HEK293 (cell line): ENCODE measurements around the gene RAB1B.

ENCODE experiments used
- KLF16 ChIP-seq: fragments of 450-650 bp; formaldehyde crosslinking; IDR thresholded peaks from 2 replicates; pipeline ENCODE4 v1.5.1; 2017; ENCODE audit warnings: missing biosample characterization, missing genetic modification characterization
- KLF9 ChIP-seq: fragments of 450-650 bp; formaldehyde crosslinking; IDR thresholded peaks from 2 replicates; pipeline ENCODE4 v1.5.1; 2016; ENCODE audit warnings: missing biosample characterization, missing genetic modification characterization, low read depth
- SP2 ChIP-seq: fragments of 450-650 bp; formaldehyde crosslinking; IDR thresholded peaks from 2 replicates; pipeline ENCODE4 v1.5.1; 2016; ENCODE audit warnings: missing biosample characterization, missing genetic modification characterization
- ZBTB17 ChIP-seq: fragments of 450-650 bp; formaldehyde crosslinking; IDR thresholded peaks from 2 replicates; pipeline ENCODE4 v1.5.1; 2016; ENCODE audit warnings: missing biosample characterization, missing genetic modification characterization
- ZFP69B ChIP-seq: fragments of 450-650 bp; formaldehyde crosslinking; IDR thresholded peaks from 2 replicates; pipeline ENCODE4 v1.5.1; 2016; ENCODE audit warnings: missing biosample characterization, missing genetic modification characterization
- ZNF23 ChIP-seq: fragments of 450-650 bp; formaldehyde crosslinking; IDR thresholded peaks from 2 replicates; pipeline ENCODE4 v1.5.1; 2016; ENCODE audit warnings: missing biosample characterization, missing genetic modification characterization, borderline replicate concordance
- ZNF266 ChIP-seq: fragments of 450-650 bp; formaldehyde crosslinking; IDR thresholded peaks from 2 replicates; pipeline ENCODE4 v1.5.1; 2016; ENCODE audit warnings: missing biosample characterization, missing genetic modification characterization, low read depth
- ZNF423 ChIP-seq: fragments of 450-650 bp; formaldehyde crosslinking; IDR thresholded peaks from 2 replicates; pipeline ENCODE4 v1.5.1; 2016; ENCODE audit warnings: missing biosample characterization, missing genetic modification characterization
- ZNF501 ChIP-seq: fragments of 450-650 bp; formaldehyde crosslinking; IDR thresholded peaks from 2 replicates; pipeline ENCODE4 v1.5.1; 2016; ENCODE audit warnings: missing biosample characterization, missing genetic modification characterization
- ZNF510 ChIP-seq: fragments of 450-650 bp; formaldehyde crosslinking; IDR thresholded peaks from 2 replicates; pipeline ENCODE4 v1.5.1; 2018; ENCODE audit warnings: mild to moderate bottlenecking, missing genetic modification characterization, missing biosample characterization; ENCODE audit not compliant: insufficient replicate concordance
- ZNF596 ChIP-seq: fragments of 450-650 bp; IDR thresholded peaks from 2 replicates; pipeline ENCODE4 v1.5.0; 2018; ENCODE audit warnings: missing biosample characterization, mild to moderate bottlenecking, missing genetic modification characterization, moderate library complexity
- ZNF610 ChIP-seq: fragments of 450-650 bp; formaldehyde crosslinking; IDR thresholded peaks from 2 replicates; pipeline ENCODE4 v1.5.1; 2016; ENCODE audit warnings: missing biosample characterization, missing genetic modification characterization, borderline replicate concordance
- ZNF658 ChIP-seq: fragments of 450-650 bp; formaldehyde crosslinking; IDR thresholded peaks from 2 replicates; pipeline ENCODE4; 2016; ENCODE audit warnings: missing biosample characterization, missing genetic modification characterization
- TF ChIP-seq, protein P1 (sequence below): fragments of 450-650 bp; formaldehyde crosslinking; IDR thresholded peaks from 2 replicates; pipeline ENCODE4 v1.5.1; 2016; ENCODE audit warnings: missing biosample characterization, missing genetic modification characterization
- TF ChIP-seq, protein P2 (sequence below): fragments of 450-650 bp; formaldehyde crosslinking; IDR thresholded peaks from 2 replicates; pipeline ENCODE4 v1.5.1; 2016; ENCODE audit warnings: missing biosample characterization, missing genetic modification characterization
- TF ChIP-seq, protein P3 (sequence below): fragments of 450-650 bp; formaldehyde crosslinking; IDR thresholded peaks from 2 replicates; pipeline ENCODE4 v1.5.1; 2016; ENCODE audit warnings: missing biosample characterization, missing genetic modification characterization
- TF ChIP-seq, protein P4 (sequence below): fragments of 450-650 bp; formaldehyde crosslinking; conservative IDR thresholded peaks from 2 replicates; pipeline ENCODE4 v1.5.1; 2016; ENCODE audit warnings: low read depth, missing biosample characterization, missing genetic modification characterization
- TF ChIP-seq, protein P5 (sequence below): fragments of 450-650 bp; formaldehyde crosslinking; optimal IDR thresholded peaks from 2 replicates; pipeline ENCODE3; 2016; ENCODE audit warnings: missing biosample characterization, mild to moderate bottlenecking, missing genetic modification characterization
- TF ChIP-seq, protein P6 (sequence below): fragments of 450-650 bp; formaldehyde crosslinking; IDR thresholded peaks from 2 replicates; pipeline ENCODE4 v1.5.1; 2017; ENCODE audit warnings: missing biosample characterization, missing genetic modification characterization
- TF ChIP-seq, protein P7 (sequence below): fragments of 450-650 bp; formaldehyde crosslinking; IDR thresholded peaks from 2 replicates; pipeline ENCODE4 v1.5.1; 2016; ENCODE audit warnings: missing biosample characterization, missing genetic modification characterization
- TF ChIP-seq, protein P8 (sequence below): fragments of 450-650 bp; formaldehyde crosslinking; IDR thresholded peaks from 2 replicates; pipeline ENCODE4 v1.5.1; 2016; ENCODE audit warnings: missing biosample characterization, missing genetic modification characterization

The RAB1B gene

DNA sequence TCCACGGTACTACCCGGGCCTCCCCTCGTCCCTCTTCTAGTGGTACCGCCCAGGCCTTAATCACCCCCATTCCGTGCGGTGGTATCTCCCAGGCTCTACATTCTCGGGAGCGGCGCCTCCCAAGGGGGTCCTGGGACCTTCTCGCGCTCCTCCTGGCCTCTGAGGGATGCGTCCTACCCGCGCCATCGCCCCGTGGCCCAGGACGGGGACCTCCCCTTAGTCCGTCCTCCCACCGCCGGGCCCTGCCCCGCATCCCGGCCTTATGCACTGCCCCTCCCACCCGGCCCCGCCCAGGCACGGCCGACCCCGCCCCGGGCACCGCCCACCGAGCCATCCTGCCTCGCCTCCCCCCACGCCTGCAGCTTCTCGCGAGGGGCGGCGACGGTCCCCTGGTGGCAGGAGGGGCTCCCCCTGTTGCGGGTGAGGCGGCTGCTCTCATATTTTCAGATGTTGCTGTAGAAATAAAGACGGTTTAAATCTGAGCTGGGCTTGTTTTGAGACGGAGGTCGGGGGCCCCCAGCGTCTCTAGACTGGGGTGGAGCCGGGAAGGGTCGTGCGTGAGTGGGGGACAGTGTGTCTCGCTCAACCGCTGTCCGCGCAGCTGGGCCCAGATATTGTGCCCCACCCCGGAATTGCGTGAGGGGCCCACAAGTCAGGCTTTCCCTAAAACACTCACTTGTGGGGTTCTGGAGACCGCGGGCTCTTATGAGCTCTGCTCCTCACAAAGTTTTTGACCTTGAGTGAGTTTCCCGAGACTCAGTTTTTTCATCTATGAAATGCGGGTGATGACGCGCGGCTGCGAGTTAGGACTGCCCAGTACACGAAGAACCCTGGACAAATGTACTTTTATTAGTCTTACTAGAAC, 828 bp upstream of the RAB1B start (continued):
- TF ChIP-seq, protein P1, sequence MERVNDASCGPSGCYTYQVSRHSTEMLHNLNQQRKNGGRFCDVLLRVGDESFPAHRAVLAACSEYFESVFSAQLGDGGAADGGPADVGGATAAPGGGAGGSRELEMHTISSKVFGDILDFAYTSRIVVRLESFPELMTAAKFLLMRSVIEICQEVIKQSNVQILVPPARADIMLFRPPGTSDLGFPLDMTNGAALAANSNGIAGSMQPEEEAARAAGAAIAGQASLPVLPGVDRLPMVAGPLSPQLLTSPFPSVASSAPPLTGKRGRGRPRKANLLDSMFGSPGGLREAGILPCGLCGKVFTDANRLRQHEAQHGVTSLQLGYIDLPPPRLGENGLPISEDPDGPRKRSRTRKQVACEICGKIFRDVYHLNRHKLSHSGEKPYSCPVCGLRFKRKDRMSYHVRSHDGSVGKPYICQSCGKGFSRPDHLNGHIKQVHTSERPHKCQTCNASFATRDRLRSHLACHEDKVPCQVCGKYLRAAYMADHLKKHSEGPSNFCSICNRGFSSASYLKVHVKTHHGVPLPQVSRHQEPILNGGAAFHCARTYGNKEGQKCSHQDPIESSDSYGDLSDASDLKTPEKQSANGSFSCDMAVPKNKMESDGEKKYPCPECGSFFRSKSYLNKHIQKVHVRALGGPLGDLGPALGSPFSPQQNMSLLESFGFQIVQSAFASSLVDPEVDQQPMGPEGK (tag by site-specific recombination), result peak; percentile 83
- TF ChIP-seq ZNF501 (tag by site-specific recombination) (no peak), ZNF658 (tag by site-specific recombination) (no peak), ZFP69B (tag by site-specific recombination) (peak; percentile 67; the same call in 1 of the 2 replicates), ZNF423 (tag by site-specific recombination) (no peak), ZBTB17 (tag by site-specific recombination) (peak; percentile 35; the same call in 1 of the 2 replicates), ZNF266 (tag by site-specific recombination) (no peak), ZNF510 (tag by site-specific recombination) (no peak), ZNF596 (tag by site-specific recombination) (no peak), KLF16 (tag by site-specific recombination) (0 out of 2 replicates have a peak, but pooled peaks have one; percentile 31), SP2 (tag by site-specific recombination) (peak; percentile 79), ZNF610 (tag by site-specific recombination) (no peak), KLF9 (tag by site-specific recombination) (peak; percentile 93), ZNF23 (tag by site-specific recombination) (no peak)
- TF ChIP-seq, protein P2, sequence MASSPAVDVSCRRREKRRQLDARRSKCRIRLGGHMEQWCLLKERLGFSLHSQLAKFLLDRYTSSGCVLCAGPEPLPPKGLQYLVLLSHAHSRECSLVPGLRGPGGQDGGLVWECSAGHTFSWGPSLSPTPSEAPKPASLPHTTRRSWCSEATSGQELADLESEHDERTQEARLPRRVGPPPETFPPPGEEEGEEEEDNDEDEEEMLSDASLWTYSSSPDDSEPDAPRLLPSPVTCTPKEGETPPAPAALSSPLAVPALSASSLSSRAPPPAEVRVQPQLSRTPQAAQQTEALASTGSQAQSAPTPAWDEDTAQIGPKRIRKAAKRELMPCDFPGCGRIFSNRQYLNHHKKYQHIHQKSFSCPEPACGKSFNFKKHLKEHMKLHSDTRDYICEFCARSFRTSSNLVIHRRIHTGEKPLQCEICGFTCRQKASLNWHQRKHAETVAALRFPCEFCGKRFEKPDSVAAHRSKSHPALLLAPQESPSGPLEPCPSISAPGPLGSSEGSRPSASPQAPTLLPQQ (tag by site-specific recombination), result peak; percentile 82
- TF ChIP-seq, protein P3, sequence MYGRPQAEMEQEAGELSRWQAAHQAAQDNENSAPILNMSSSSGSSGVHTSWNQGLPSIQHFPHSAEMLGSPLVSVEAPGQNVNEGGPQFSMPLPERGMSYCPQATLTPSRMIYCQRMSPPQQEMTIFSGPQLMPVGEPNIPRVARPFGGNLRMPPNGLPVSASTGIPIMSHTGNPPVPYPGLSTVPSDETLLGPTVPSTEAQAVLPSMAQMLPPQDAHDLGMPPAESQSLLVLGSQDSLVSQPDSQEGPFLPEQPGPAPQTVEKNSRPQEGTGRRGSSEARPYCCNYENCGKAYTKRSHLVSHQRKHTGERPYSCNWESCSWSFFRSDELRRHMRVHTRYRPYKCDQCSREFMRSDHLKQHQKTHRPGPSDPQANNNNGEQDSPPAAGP, result peak; percentile 41; the same call in 1 of the 2 replicates
- TF ChIP-seq, protein P4, sequence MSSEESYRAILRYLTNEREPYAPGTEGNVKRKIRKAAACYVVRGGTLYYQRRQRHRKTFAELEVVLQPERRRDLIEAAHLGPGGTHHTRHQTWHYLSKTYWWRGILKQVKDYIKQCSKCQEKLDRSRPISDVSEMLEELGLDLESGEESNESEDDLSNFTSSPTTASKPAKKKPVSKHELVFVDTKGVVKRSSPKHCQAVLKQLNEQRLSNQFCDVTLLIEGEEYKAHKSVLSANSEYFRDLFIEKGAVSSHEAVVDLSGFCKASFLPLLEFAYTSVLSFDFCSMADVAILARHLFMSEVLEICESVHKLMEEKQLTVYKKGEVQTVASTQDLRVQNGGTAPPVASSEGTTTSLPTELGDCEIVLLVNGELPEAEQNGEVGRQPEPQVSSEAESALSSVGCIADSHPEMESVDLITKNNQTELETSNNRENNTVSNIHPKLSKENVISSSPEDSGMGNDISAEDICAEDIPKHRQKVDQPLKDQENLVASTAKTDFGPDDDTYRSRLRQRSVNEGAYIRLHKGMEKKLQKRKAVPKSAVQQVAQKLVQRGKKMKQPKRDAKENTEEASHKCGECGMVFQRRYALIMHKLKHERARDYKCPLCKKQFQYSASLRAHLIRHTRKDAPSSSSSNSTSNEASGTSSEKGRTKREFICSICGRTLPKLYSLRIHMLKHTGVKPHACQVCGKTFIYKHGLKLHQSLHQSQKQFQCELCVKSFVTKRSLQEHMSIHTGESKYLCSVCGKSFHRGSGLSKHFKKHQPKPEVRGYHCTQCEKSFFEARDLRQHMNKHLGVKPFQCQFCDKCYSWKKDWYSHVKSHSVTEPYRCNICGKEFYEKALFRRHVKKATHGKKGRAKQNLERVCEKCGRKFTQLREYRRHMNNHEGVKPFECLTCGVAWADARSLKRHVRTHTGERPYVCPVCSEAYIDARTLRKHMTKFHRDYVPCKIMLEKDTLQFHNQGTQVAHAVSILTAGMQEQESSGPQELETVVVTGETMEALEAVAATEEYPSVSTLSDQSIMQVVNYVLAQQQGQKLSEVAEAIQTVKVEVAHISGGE, result 0 out of 2 replicates have a peak, but pooled peaks have one; percentile 32
- TF ChIP-seq, protein P5, sequence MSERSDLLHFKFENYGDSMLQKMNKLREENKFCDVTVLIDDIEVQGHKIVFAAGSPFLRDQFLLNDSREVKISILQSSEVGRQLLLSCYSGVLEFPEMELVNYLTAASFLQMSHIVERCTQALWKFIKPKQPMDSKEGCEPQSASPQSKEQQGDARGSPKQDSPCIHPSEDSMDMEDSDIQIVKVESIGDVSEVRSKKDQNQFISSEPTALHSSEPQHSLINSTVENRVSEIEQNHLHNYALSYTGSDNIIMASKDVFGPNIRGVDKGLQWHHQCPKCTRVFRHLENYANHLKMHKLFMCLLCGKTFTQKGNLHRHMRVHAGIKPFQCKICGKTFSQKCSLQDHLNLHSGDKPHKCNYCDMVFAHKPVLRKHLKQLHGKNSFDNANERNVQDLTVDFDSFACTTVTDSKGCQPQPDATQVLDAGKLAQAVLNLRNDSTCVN (tag by site-specific recombination), result peak; percentile 25
- TF ChIP-seq, protein P6, sequence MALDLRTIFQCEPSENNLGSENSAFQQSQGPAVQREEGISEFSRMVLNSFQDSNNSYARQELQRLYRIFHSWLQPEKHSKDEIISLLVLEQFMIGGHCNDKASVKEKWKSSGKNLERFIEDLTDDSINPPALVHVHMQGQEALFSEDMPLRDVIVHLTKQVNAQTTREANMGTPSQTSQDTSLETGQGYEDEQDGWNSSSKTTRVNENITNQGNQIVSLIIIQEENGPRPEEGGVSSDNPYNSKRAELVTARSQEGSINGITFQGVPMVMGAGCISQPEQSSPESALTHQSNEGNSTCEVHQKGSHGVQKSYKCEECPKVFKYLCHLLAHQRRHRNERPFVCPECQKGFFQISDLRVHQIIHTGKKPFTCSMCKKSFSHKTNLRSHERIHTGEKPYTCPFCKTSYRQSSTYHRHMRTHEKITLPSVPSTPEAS (tag by site-specific recombination), result no peak
- TF ChIP-seq, protein P7, sequence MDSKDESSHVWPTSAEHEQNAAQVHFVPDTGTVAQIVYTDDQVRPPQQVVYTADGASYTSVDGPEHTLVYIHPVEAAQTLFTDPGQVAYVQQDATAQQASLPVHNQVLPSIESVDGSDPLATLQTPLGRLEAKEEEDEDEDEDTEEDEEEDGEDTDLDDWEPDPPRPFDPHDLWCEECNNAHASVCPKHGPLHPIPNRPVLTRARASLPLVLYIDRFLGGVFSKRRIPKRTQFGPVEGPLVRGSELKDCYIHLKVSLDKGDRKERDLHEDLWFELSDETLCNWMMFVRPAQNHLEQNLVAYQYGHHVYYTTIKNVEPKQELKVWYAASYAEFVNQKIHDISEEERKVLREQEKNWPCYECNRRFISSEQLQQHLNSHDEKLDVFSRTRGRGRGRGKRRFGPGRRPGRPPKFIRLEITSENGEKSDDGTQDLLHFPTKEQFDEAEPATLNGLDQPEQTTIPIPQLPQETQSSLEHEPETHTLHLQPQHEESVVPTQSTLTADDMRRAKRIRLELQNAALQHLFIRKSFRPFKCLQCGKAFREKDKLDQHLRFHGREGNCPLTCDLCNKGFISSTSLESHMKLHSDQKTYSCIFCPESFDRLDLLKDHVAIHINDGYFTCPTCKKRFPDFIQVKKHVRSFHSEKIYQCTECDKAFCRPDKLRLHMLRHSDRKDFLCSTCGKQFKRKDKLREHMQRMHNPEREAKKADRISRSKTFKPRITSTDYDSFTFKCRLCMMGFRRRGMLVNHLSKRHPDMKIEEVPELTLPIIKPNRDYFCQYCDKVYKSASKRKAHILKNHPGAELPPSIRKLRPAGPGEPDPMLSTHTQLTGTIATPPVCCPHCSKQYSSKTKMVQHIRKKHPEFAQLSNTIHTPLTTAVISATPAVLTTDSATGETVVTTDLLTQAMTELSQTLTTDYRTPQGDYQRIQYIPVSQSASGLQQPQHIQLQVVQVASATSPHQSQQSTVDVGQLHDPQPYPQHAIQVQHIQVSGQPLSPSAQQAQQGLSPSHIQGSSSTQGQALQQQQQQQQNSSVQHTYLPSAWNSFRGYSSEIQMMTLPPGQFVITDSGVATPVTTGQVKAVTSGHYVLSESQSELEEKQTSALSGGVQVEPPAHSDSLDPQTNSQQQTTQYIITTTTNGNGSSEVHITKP, result peak; percentile 98
- TF ChIP-seq, protein P8, sequence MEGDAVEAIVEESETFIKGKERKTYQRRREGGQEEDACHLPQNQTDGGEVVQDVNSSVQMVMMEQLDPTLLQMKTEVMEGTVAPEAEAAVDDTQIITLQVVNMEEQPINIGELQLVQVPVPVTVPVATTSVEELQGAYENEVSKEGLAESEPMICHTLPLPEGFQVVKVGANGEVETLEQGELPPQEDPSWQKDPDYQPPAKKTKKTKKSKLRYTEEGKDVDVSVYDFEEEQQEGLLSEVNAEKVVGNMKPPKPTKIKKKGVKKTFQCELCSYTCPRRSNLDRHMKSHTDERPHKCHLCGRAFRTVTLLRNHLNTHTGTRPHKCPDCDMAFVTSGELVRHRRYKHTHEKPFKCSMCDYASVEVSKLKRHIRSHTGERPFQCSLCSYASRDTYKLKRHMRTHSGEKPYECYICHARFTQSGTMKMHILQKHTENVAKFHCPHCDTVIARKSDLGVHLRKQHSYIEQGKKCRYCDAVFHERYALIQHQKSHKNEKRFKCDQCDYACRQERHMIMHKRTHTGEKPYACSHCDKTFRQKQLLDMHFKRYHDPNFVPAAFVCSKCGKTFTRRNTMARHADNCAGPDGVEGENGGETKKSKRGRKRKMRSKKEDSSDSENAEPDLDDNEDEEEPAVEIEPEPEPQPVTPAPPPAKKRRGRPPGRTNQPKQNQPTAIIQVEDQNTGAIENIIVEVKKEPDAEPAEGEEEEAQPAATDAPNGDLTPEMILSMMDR, result peak; percentile 52; the same call in 1 of the 2 replicates
